C4-2B (cell line): ENCODE measurements around the gene ESR2.

Source experiments
- CTCF ChIP-seq: fragments of 450-650 bp; conservative IDR thresholded peaks from 2 replicates; pipeline ENCODE4 v1.5.1; 2017; ENCODE audit warnings: mild to moderate bottlenecking
- ZFX ChIP-seq: fragments of 450-650 bp; IDR thresholded peaks from 2 replicates; pipeline ENCODE4 v1.6.1; 2017

- TF ChIP-seq CTCF (no peak), ZFX (no peak)
Observed at GRCh38 chr14:64235652-64236640, 58.2 kb downstream of the ESR2 start.
